Measurements from ENCODE around the gene DCN.
"Not testable (repeated sequence)": the region's sequence is repeated elsewhere in the genome, so short reads cannot be mapped to it uniquely, and the experiment has no call there.

The DCN gene, protein sequence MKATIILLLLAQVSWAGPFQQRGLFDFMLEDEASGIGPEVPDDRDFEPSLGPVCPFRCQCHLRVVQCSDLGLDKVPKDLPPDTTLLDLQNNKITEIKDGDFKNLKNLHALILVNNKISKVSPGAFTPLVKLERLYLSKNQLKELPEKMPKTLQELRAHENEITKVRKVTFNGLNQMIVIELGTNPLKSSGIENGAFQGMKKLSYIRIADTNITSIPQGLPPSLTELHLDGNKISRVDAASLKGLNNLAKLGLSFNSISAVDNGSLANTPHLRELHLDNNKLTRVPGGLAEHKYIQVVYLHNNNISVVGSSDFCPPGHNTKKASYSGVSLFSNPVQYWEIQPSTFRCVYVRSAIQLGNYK

DNA sequence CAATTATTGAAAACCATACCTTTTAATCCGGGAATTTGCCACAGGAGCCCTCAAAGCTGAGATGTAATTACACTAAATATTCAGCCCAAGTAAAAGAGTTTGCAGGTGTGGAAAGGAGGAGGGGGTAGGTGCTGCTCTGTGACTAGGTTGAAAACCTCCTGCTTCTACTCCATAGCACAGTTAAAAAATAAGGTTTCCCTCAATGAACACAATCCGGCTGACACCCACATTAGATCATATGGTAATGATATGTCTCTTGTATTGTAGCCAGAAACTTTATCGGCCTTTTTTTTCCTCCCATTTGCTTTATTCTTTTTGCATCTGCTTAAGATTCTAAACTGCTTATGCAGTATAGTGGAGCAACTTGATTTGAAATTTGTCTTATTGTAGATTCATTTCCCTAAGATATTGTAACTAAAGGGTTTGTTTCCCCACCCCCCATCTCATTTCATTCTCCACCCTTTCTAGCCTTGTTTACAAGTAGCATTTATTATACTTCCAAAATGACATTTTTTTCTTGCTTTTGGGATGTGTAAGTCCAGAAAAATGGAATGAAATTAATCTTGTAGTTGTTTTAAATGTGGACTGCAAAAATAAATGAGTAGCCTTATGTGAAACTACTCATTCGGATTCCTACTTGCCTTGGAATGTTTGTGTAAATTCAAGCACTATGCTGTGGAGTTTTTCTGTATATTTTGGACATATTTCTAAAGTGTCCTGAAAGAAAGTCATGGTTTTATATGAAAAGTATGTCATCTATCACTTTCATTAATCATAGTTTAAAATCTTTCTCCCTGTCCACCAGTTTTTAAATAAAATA is at the start of gene DCN:
Gene DCN (minus strand): TSS at position 182 of the 820 bp plus-strand sequence. CDS start 4,265 bp downstream, outside the sequence.
- DNase-seq, result no peak

DNA sequence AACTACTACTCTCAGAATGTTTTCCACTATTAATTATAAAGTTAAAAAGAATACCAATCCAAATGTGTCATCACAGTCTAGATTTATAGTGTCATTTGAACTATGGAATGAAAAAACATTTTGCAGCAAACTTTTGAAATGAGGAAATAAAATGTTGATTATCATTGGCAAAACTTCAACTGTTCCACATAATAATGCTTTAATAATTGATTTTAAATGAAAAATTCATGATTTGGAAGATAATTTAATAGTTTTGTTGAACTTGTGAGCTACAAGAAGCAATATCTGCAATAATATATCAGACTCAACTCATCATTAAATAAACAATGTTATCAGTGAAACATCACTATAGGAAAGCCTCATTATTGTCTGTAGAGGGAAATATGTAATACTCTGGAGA is 48.2 kb upstream of the DCN start:
- no peak for DNase-seq

DNA sequence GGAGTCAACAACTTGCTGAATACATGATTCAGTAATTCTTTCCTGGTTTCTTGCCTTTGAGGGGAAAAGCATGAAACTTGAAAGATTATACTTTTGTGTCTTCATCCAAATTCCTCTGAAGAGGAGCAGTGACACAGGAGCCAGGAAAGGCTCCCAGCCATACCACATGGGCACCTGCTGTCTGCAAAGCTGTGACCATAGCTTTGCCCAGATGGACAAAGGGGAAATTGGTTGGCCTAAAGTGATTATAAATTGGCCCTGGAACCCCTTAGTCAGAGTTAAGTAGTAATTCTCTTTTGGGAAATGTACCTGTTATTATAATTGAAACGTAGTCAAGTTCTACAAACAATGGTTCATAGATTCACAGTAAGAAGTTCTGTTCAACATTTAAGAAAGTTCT is 44.3 kb upstream of the DCN start:
- DNase-seq, result no peak

DNA sequence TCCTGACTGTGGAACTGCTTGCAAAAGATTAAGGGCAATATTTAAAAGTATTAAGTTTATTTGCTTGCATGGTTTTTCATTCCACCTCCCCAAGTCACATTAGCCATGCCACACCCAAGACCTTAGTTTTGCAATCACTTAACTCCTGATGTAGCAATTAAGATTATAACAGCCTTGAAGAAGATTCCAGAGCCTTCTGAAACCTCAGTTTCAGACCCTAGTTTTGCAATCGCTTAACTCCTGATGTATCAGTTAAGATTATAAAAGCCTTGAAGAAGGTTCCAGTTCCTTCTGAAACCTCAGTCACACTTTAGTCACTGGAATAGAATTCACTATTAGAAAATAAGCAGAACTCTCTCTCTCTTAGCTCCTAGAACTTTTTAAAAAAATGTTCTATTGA is 42.7 kb upstream of the DCN start:
- no peak for DNase-seq

DNA sequence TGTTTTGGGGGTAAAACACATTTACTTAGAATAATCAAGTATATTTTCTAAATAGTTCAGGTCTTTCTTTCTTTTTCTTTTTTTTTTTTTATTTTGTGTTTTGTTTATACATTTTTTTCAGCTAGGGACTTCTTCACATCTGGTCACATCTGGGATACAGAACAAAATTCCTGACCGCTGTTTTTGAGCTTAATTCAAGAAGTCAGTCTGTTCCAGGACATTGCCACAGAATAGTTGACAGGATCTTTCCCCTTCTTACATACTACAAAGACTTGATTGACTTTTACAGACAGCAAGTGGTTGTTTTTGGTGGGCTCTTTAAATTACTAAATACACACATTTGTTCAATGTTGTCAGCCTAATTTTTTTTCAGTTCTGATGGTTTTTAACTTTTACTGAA is 41.8 kb upstream of the DCN start:
- no peak for DNase-seq

DNA sequence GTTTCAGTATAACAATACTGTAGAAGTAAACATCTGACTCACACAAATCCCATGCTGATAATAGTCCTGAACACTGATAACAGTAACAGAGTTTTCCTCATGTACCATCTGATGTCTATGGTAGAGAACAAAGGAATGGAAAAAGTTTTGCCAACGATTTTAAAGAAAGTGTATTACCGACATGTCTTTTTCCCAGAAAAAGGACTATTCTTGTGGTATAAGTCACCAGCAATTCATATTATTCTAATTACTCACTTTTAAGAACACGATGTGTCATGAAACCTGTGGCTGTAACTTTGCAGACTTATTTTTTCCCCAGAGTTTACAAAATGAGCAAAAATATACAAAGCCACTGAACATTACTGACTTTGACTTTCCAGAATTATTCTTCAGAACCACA is 40.1 kb upstream of the DCN start:
- DNase-seq, result no peak

DNA sequence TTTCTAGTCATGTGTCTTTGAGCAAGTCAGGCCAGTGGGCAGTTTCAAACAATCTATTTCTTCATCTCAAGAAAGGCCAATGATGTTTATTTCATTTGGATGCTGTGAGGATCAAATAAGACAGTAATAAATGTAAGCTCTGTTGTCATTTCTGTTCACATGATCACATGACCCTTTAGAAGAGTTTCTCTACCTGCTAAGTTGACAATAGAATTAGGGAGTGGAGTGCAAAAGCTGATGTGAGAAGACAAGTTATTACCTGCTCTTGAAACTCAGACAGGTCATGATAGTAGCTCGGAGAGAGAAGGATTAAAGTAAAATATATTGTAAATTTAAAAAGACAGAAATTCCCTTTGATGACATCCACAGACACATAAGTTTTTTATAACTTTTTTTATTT is 37.3 kb upstream of the DCN start:
- no peak for DNase-seq

DNA sequence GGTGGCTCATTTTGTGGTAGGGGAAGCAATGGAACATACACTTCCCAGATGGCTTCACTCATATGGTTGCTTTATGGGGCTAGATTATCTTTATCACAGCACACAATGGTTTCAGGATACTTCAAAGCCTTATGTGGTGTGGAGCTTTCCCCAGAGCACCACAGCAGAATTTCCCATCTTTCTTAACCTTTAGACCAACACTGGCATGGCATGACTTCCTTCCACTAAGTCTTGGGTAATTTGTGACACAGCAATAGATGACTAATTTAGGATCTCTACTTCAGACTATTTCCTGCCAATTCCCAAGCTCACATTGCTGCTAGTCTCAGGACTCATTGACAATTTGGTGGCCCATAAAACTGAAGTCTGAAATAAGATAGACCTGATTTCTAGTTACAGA is 36.9 kb upstream of the DCN start:
- no peak for DNase-seq

DNA sequence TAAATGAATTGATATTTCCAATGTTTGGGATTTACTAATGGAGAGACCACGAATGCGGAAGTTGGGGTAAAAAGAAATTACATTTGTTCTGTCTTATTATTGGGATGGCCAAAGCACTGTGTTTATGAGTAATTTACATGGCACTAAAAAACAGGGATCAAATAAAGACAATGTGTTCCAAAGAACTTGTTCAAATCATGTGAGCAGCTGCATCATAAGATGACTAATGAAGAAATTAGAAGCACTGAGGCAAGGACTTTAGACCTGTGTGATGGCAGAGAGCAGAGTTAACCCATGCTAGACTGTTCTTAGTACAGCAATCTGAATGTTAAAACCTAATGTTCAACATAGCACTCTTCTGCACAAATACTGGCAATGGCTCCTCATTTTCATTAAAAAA is 34.3 kb upstream of the DCN start:
- DNase-seq, result no peak

DNA sequence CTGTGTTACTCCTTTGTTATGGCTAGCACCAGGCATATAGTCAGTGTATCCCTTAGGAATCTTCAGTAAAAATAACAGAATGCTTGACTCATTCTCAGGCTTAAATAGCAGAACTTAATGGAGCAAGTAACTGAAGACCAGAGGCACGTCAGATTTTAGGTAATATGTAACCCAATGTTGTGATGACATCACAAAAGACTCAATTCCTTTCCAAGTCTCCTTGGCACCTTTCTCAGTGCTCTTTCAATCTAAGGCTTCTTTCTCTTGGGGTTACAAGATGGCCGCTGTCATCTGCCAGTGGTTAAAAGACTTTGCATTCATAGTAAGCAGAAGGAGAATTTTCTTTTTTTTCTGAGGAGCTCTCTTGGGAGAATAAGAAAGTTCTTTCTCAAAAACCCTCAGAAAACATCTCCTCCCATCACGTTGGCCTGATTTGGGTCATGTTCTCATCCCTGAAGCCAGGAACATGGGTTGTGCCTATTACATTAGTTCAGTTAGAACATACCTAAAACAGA is 33.4 kb upstream of the DCN start:
- DNase-seq, result no peak

DNA sequence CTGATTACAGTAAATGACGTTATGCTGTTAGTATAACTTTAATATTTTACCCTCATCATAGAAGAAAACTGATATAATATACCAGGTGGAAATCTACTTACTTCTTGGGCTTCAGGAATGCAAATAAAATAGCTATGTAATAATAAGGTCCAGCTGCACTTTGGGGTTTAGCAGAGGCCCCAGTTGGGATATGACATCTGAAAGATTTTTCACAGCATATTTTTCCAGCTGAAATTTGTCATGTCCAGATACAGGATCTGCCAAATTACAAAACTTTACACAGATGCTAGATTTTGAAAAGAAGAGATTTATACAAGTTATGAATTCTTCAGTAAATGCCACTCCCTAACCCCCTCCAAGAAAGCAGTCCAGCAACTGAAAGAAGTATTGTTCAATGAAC is 29.2 kb upstream of the DCN start:
- DNase-seq, result no peak

DNA sequence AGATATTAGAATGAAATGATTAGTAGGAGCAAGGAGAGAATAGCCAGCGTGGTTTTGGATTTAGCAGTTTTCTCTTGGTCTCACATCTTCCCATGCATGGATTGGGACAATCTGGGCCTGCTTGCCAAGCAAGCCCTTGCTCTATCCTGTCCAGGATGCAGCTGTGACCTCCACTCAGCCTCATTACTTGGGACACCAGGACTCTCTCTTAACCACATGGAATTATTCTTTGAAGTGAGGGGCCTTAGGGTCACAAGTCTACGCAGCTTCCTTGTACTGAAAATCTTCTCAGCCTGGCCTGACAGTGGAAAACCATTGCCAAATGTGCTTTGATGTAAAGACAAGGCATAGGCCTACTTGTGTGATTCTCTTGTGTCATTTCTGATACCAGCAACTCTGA is 28.0 kb upstream of the DCN start:
- DNase-seq, result no peak

DNA sequence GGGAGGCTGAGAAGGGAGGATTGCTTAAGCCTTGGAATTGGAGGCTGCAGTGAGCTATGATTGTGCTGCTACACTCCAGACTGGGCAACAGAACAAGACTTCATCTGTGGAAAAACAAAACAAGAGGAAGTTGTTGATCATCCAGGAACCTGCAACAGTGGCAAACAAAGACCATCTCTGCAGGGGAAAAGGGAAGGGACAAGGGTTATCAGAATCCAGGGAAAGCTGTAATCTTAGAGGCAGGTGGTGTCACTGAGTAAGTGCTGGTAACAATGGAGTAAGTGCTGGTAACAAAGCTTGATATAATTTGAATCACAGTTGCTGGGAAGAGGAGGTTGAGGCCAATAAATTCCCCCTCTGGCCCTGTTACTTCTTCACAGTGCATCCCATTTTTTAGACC is 27.5 kb upstream of the DCN start:
- DNase-seq, result no peak

DNA sequence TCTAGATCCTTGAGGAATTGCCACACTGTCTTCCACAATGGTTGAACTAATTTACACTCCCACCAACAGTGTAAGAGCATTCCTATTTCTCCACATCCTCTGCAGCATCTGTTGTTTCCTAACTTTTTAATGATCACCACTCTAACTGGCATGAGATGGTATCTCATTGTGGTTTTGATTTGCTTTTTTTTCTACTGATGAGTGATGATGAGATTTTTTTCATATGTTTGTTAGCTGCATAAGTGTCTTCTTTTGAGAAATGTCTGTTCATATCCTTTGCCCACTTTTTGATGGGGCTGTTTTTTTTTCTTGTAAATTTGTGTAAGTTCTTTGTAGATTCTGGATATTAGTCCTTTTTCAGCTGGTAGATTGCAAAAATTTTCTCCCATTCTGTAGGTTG is 24.7 kb upstream of the DCN start:
- not testable (repeated sequence) for DNase-seq

DNA sequence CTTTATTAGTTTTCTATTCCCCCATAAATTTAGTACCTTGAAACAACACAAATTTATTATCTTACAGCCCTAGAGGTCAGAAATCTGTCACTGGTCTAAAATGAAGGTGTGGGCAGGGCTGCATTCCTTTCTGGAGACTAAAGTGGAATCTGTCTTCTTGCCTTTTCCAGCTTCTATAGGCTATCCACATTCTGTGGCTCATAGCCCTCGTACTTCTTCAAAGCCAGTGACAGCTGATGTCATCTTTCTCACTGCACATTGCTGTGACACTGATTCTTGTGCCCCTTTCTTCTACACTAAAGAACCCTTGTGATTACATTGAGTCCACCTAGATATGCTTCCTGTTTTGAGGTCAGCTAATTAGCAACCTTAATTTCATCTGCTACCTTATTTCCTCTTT is 23.2 kb upstream of the DCN start:
- no peak for DNase-seq

DNA sequence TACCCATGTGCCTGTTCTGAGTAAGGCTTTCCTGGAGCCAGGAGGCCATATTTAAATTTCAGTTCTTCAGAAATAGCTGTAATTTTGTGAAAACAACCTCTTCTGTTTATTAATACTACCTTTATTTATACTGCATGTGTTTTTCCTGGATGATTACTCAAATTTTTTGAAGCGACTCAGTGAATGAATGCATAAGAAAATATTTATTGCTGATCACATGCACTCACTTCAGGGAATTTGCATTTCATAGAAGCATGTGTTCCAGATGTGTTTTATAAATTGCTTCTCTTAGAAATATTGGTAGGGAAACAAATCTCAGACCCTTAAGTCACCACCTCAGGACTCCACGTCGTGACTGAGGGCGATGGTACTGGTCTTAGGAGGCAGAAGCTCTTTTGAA is 21.8 kb upstream of the DCN start:
- DNase-seq, result no peak

DNA sequence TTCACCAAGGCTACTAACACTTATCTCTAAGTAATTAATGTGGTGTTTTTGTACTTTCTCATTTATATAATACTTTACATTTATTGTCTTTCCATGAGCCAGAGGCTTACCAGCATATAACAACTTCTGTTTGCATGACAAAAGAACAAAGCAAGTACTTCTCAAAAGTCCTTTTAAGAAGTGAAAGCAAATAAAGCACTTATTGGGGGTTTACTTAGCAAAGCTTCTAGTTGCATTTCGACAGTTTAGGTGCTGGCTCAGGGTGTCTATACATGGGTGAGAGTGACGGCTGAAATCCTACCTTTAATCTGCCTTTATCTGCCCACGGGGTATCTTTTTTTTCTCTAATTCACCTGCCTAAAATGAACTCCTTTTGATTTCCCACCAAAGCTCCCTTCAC is 21.0 kb upstream of the DCN start:
- no peak for DNase-seq

DNA sequence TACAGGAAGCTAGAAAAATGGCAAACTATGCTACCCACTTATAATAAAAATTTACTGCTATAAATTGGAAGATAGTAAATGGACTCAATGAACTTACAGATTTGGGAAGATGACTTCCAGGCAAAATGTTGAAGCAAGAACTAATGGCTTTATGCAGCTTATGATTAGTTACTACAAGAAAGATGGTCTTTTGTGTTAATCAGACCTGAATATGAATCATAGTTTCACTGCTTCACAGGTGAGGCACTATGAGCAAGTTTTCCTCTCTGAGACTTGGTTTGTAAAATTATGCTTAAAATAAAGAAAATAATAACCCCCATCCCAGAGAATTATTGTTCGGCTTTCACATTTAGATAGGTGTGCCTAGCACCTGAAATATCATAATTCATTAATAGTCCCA is 19.8 kb upstream of the DCN start:
- DNase-seq, result no peak

DNA sequence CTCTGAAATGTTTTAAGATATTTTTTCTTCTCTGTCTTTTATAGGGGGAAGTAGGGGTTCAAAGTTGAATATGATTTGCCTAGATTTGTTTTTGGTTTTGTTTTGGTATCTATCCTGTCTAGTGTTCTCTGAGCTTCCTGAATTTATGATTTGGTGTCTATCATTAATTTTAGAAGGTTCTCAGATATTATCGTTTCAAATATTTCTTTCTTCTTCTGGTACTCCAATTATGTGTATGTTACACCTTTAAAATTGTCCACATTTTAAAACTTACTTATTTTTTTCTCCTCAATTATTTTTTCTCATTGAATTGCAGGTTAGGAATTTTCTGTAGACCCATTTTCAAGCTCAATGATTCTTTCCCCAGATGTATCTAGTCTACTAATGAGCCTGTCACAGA is 13.8 kb upstream of the DCN start:
- DNase-seq, result no peak

DNA sequence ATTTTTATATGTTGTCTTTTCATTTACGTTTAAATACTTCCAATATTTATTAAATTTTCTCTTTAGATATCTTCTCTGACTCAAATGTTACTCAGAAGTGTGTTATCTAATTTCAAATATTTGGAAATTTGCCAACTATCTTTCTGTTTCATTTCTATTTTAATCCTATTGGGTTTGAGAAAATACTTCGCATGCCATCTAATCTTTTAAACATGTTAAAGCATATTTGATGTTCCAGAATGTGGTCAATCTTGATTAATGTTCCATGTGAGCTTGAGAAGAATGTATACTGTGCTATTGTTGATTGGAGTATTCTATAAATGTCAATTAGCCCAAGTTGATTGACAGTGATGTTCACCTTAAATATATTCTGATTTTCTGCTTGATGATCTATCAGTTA is 11.9 kb upstream of the DCN start:
- no peak for DNase-seq

DNA sequence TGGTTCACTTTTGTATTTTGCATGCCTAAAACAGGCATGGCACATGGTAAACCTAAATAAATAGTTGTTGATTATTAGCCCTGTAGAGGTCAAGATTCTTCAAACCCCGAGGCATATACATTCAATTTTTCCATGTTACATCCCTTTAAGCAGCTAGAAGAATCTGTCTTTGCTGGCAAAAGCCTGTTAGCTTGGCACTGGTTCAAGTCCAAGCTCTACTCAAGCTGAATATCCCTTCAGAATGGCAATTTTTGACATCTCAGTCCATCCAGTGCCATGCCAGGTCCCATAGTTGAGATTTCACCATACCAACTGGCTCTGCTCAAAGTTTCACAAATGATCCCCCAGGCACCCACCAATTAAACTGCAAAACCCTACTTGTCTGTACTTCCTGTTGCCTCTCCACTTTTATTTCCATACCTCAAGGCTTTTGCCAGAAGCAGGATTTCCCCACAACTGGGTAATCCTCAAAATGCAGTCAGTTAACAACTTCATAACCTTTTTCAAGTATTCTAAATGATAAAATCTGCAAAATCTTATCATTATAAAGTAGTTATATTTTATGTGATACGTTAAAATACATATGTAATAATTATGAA is 9.0 kb upstream of the DCN start:
- DNase-seq, result no peak

DNA sequence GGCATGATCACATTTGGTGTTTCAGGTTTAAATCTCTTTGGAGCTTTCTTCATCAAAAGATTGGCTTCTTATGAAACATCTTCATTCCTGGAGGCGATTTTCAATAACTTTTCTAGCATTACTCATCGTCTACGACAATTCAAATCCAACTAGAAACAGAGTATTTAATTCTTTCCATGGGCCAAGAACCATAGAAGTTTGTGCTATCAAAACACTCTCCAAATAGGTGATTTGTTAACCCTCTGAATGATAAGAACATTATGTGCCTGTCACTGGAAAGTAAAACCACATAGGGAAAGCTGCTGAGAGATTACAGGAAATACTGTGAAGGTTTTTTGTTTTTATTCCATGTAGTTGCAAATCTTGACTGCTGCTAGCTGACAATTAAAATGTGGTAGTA is 6.9 kb upstream of the DCN start:
- no peak for DNase-seq

DNA sequence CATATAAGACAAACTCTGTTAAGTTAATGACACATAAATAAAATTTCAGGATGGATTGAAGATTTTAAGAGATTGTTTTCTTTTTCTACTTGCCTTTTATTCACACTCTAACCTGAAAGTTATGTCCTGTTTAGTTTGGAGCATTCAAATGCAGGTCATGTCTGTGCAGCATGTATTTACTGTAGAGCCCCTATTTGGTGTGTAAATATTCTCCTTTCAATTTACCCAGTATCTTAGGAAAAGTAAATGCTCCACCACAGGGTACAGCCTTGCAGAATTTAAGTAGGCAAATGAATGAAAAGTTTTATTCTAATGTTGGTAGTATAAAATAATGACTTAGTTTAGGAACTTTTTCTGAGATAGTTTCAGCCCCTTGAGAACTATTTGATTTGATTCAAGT is 6.2 kb upstream of the DCN start:
- no peak for DNase-seq

DNA sequence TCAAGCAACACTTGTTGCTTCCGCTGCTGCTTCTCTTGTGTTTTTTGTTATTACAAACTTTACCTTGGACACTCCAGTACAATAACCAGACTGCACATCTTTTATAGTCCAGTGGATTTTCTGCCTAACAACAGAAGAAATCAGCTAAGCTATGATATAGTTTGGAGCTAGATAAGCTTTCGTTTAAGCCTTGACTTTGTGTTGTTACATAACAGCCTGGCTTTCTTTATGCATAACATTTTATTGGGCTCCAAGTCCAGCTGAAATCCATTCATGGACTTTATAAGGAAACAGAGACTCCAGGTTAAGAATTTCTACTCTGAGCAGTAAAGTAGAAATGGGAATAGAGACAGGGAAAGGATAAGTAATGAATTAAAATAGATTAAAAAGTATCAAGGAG is 3.5 kb upstream of the DCN start:
- no peak for DNase-seq

Measured in NCI-H2171 (cell line).